Gastroesophageal sphincter (tissue), 3 donors: Measurements from ENCODE around the gene EML5.

Experiments
- CTCF ChIP-seq, 4 experiments: fragments of 200-600 bp in 2 of 4; fragments of 450-650 bp in 2 of 4; sonication (generic) in 1 of 4; IDR thresholded peaks; one replicate each; pipeline ENCODE4 v1.5.1; 2017 to 2019; ENCODE audit warnings: antibody characterized with exemption in 4 of 4, mild to moderate bottlenecking in 2 of 4, moderate library complexity in 2 of 4
- POLR2AphosphoS5 ChIP-seq: sonication (generic); formaldehyde crosslinking; IDR thresholded peaks from one replicate; pipeline ENCODE4 v1.6.1; 2017; ENCODE audit warnings: antibody characterized with exemption

DNA sequence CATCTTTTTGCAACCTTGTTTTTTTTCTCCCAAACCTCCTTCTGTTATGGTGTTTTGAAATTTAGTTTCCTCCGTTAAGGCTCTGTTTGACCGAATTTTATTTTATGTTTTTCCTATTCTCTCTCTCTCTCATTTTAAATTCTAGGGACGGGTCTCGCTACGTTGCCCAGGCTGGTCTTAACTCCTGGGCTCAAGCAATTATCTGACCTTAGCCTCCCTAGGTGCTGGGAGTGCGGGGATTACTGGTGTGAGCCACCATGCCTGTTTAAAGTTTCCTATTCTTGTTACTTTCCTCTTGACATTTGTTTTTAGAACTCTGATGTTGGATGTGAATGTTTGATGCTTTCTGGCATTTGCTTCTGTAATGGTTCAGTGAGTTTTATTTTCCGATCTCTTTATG, 228.9 kb downstream of the EML5 start:
- TF ChIP-seq CTCF (IDR thresholded peaks at IDR 0.05) (no peak), POLR2AphosphoS5 (no peak)
